ENCODE measurements around the gene HRAS.
A peak's percentile ranks its signal among the peaks of the same experiment; 100 is the strongest.

Gene HRAS

GRCh38 chr11:553083-553987 is 18.0 kb upstream of the HRAS start:
- DNase-seq (ENCODE audit: low spot score): no peak

GRCh38 chr11:551596-551995 is 16.2 kb upstream of the HRAS start:
- DNase-seq (ENCODE audit: low spot score): no peak

- no peak for DNase-seq (ENCODE audit: low spot score)
These were observed 15.8 kb upstream of the HRAS start for GRCh38 chr11:551131-551530.

GRCh38 chr11:550746-551085 is 15.3 kb upstream of the HRAS start:
- no peak for DNase-seq (ENCODE audit: low spot score)

- DNase-seq (ENCODE audit: low spot score): no peak
These were observed 14.8 kb upstream of the HRAS start for GRCh38 chr11:550021-550745.

GRCh38 chr11:548700-549603 is 13.6 kb upstream of the HRAS start:
- no peak for DNase-seq (ENCODE audit: low spot score)

DNA sequence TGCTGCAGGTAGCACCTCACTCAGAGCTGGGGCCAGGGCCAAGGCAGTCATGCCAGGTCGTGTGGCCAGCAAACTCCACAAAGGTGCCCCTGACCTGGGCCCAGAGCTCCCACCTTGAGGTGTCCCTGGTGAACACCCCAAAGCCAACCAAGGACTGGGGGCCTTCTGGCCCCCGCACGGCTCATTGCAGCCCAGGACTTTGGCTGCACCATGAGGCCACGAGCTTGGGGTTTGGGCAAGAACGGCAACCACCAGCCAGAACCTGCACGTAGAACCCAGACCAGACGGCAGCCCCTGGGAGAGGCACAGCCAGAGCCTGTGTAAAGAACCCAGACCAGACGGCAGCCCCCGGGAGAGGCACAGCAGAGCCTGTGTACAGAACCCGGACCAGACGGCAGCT is 9.8 kb upstream of the HRAS start:
- DNase-seq (ENCODE audit: low spot score): no peak

DNA sequence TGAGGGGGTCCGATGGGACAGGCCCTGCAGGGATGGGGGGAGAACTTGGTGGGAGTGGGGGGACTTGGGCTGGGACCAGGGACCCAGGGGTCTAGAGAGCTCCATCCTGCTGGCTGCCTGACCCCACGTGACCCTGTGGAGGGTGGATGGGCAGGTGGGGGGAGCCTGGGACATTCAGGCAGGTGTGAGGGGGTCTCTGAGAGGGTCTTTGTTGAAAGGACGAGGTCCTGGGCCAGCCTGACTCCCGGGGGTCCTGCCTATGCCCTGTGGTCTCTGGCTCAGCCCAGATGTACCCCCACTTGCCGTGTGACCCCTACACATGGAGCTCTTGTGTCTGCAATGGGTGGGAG is 9.4 kb upstream of the HRAS start:
- DNase-seq (ENCODE audit: low spot score): no peak

DNA sequence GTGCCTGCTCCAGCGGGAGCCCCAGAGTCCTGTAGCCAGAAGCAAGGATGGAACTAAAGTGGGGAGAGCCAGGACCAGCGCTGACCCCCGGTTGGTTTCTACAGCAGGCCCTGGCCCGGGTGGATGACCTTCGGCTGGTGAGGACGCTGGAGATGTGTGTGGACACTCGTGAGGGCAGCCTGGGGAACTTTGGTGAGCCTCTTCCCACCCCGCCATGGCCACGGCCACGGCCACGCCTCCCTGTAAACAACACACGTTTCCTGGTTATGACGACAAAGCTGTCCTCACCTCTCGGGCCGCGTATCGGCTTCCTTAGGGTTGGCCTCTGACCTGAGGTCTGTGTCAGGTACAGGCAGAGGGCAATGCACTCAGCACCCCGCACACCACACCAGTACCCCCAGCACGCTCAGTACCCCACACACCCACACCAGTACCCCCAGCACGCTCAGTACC is 6.1 kb upstream of the HRAS start:
- DNase-seq (ENCODE audit: low spot score): no peak

DNA sequence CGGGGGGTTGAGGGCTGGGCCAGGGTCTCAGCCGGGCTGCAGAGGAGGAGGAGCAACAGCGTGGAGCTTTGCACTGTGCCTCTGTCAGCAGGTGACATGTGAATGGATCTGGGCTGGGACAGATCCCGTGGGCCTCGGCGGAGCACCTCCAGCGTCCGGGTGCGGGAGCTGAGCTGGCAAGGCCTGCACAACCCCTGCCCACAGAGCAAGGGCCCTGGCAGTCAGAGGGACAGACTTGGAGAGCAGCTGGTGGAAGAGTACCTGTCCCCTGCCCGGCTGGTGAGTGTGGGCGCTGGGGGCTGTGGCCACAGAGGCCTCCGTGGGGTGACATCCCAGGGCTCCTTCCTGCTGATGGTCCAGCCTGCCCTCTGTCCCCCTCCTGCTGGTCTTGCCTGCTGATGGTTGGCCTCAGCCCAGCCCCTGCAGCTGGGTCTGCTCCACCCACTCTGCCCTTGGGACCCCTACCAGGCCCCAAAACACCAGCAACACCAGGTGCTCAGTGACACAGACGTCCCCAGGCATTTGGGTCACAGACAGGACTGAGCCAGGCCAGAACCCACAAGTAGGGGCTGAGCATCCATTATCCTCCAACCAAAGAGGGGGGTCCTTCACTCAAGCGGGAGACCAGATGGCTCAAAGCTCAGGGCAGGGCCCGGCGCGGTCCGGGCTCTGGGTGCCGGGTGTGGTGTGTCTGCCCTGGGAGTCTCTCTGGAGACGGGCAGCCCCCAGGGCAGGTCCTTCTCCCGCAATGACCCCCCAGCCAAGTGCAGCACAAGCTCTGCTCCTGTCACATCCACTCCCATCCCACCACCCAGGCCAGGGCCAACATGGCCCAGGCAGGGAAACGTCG is 5.4 kb upstream of the HRAS start:
- no peak for DNase-seq (ENCODE audit: low spot score)

DNA sequence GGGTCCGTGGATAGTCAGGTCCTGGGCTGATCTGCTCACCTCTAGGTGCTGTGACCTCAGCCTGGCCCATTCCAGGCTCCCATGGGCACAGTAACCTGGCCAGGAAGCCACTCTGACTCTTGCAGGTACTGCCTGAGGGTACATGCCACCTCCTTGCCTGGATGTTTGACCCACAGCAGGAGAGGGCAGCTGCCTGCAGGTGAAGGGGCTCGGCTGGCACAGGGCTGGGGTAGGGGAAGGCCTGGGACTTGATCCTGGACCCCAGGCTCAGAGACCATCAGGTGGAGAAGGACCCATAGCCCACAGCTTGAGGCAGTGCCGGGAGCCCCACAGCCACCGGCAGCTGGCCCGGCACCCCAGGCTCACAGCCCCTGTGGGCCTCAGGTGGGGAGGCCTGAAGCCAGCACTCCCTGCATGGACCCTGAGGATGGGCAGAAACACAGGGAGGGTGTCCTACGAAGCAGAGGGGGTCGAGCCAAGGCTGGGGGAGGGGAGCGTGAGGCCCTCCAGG is 4.7 kb upstream of the HRAS start:
- no peak for DNase-seq (ENCODE audit: low spot score)

DNA sequence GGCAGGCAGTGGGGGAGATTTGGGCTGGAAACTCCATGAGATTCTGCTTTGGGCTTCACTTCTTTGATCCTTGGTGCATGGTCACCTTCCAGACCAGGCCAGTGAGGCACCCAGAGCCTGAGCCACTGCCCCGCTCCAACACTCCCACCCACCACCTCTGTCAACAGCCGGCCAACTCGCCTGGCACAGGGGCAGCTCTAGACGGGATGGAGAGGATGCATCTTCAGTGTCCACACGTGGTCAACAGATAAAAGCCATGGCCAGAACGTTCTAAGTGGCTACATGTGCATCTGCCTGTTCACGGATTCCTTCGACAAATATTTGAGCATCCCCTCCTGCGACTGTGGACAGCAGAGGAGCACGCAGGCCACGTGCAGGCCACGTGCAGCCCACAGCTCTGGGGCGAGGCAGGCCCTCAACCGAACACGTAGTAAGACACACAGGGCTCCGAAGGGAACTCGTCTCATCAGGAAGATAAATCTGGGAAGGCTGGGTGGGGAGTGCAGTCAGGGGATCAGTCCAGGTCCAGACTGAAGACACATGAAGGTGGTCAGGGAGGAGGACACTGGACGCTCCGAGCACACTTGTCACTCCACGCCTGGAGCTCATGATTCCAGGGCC is 3.2 kb upstream of the HRAS start:
- DNase-seq (ENCODE audit: low spot score): no peak

- no peak for DNase-seq (ENCODE audit: low spot score)
These were observed 2.5 kb upstream of the HRAS start for GRCh38 chr11:537622-538430.

- no peak for DNase-seq (ENCODE audit: low spot score)
These were observed 1.7 kb upstream of the HRAS start, which contains the start of gene LRRC56 for GRCh38 chr11:536841-537621. TSS of gene LRRC56 (plus strand) at chr11:537527. CDS start at chr11:540685, 3,158 bp downstream.

DNA sequence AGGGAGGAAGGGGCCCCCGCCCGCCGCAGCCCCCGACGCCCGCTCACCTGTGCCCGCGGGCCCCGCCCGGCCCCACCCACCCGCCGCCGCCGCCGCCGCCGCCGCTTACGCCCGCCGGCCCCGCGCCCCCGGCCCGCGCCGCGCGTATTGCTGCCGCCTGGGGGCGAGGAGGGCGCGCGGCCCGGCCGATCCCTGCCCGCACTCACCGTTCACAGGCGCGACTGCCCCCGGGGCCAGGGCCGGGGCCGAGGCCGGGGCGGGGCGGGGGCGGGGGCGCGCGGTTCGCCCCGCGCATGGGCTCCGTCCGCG is 212 bp downstream of the HRAS start:
- no peak for DNase-seq (ENCODE audit: low spot score)

- DNase-seq (ENCODE audit: low spot score): peak; percentile 61
These were observed 773 bp downstream of the HRAS start for GRCh38 chr11:534396-535209.

DNA sequence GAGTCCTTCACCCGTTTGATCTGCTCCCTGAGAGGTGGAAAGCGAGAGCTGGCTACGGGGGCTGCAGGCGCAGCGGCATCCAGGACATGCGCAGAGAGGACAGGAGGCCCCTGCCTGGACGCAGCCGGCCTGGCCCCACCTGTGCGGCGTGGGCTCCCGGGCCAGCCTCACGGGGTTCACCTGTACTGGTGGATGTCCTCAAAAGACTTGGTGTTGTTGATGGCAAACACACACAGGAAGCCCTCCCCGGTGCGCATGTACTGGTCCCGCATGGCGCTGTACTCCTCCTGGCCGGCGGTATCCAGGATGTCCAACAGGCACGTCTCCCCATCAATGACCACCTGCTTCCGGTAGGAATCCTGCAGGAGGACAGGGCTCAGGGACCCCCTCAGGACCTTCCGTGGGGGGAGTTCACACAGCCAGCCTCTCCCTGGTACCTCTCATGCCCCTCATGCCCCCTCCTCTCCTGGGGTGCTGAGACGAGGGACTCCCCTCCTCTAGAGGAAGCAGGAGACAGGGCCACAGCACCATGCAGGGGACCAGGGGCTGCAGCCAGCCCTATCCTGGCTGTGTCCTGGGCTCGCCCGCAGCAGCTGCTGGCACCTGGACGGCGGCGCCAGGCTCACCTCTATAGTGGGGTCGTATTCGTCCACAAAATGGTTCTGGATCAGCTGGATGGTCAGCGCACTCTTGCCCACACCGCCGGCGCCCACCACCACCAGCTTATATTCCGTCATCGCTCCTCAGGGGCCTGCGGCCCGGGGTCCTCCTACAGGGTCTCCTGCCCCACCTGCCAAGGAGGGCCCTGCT is 1.6 kb downstream of the HRAS start:
- peak; percentile 69 for DNase-seq (ENCODE audit: low spot score)
